Left renal cortex interstitium (tissue), 4 donors: ENCODE measurements around the gene TM2D1. TPM values are rescaled to one million over a fixed set of nuclear protein-coding genes. Genes with fewer than 3 reads are reported as not detected.
"Not testable (repeated sequence)": the region's sequence is repeated elsewhere in the genome, so short reads cannot be mapped to it uniquely, and the experiment has no call there.

Source experiments
- DNase-seq, 4 donors: peaks; one replicate each; pipeline ENCODE4 v3.0.0-alpha.2; 2013; ENCODE audit warnings: low read depth in 4 of 4, low spot score in 2 of 4, missing footprints in 1 of 4
- polyA plus RNA-seq, 4 donors: library from polyadenylated mRNA; unstranded; fragments of 120-200 nt; gene quantifications; one replicate each; pipeline ENCODE4 v1.2.1, GENCODE V29; 2013; ENCODE audit not compliant: insufficient read length in 4 of 4

Gene TM2D1
- polyA plus RNA-seq: 10 to 100 TPM; 70.4 to 83.4 (median 75.2) TPM

DNA sequence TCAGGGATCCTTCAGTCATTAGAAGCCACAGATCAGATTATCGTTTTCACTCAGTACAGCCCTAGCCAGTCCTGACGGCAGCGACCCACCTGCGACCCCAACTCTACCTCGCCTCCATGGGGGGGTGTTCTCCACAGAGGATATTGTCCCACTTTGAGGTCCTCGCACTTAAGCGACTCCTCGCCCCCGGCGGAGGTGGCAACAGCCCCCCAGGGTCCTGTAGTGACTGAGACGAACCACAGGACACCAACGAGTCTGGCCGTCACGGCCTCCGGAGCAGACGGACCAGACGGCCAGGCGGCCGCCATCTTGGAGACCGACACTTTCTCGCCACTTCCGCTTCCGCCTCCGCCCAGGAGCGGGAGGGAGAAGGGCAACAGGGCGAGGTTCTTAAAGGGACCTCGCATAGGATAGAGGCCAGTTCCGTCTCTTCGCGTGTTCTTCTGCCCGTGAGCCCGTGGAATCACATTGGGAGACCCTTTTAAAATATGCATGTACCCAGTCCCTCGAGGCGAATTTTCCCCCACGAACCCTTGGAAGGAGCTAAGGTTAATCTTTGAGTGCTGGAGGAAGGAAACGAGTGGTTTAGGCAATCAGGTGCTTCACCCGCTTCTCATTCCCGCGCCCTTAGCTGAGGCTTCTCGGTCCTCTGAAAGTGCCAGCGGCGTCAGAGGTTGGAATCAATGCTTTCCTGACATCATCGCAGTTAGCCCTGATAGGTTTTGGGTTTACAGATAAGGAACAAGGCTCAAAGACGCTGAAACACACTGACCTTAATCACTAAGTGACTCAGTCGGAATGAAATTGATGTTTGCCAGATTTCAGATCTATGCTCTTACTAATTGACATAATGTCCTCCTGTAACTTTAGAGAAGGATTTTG, at the start of gene TM2D1:
TSS of gene TM2D1 (minus strand) at position 329 of the 882 bp plus-strand sequence. CDS start at position 308, 21 bp downstream.
- DNase-seq: peak; percentile 75 to 89 (median 86)

DNA sequence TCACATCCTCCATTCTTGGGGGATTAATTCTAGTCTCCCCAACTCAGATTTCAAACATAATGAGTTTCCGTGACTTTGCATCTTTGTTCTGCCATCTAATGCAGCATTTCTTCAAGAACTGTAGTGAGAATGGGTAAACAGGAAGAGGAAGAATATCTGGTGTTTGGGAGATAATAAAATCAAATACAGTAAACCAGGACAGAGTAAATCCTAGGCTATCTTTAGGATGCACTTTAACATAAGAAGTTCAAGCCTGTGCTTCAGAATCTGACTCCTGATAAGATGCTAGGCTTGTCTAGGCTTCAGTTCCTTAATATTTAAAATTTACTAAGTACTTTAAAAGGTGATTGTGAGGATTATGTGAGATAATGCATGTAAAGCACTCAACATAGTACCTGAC, 45.2 kb upstream of the TM2D1 start:
- no peak for DNase-seq

DNA sequence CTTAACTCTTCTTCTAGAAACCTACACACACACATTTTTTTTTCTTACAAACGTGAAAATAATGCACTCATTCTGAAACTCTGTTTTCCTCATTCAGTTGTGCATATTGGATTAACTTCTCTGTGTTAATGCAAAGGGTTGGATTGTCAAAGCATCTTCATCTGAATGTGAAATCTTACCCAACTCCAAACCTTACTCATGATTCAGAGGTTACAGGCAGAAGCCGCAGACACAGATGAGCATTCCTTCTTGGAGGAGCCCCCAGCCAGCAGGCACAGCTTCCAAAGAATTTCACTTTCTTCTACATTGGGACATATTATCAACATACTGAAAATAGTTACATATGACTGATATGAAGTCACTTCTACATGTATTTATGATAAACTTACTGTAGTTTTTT, 33.0 kb upstream of the TM2D1 start:
- no peak for DNase-seq

GRCh38 chr1:61756773-61757172, 31.8 kb upstream of the TM2D1 start:
- no peak for DNase-seq

GRCh38 chr1:61754545-61754944, 29.6 kb upstream of the TM2D1 start:
- DNase-seq: no peak

DNA sequence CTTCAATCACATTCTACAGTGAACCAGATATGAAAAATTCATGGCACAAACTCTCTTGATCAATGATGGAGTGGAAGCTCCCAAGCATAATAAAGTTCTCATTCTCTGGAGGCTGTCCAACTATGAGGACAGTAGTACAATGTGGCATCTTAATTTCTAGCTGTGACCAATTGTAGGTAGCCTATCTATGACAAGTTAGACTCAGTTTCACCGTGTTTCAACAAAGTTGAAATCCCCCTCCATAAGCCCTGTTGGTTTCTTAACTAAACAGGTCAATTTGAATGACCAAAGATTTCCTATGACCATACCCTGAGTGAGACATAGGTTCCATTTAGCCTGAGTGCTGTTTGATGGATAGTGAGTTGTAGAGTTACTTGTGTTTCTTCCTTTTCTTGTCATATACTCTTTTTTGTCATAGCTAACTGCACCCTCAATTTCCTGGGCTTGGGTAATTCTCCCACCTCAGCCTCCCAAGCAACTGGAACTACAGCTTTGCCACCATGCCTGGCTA, 29.1 kb upstream of the TM2D1 start:
- DNase-seq: no peak

DNA sequence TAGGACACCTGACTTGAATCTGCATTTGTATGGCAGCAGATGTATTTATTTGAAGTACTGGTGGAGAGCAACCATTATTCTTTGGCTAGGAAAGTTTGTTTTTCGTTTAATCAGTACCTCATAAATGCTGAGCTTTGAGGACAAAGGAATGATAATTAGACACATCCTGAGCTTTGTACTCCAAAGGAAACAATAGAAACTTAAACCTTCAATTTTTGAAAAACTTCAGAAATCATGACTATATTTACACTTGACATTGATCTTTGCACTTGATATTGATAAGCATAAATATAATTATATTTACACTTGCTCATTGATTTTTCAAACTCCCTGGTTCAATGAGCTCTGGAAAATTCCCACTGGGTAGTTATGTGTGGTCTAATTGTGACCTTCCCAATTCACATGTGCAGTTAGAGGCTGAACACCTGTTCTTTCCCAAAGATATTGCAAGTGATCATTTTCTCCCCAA, 28.0 kb upstream of the TM2D1 start:
- DNase-seq: no peak

DNA sequence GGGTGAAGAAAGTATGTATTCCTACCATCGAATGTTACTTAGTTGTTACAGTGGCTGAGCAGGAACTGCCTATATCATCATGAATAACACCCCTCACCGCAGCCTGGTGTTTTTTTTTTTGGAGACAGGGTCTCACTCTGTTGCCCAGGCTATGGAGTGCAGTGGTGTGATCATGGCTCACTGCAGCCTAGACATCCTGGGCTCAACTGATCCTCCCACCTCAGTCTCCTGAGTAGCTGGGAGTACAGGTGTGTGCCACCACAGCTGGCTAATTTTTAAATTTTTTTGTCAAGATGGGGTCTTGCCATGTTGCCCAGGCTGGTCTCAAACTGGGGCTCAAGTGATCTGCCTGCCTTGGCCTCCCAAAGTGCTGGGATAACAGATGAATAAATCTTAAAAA, 24.6 kb upstream of the TM2D1 start:
- no peak for DNase-seq

DNA sequence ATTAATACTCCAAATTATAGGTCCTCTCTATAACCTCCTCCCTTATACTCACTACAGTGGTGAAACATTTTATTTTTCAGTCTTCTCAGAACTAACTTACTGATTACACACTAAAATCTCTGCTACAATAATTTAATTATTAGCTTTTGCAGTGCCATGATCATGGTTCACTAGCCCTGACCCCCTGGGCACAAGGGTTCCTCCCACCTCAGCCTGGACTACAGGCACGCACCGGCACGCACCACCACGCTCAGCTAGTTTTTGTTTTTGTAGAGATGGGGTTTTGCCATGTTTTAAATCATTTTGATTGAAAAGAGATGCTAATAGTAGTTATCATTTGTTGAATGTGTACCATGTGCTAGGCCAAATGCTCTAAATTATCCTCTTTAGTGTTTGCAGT, 23.6 kb upstream of the TM2D1 start:
- DNase-seq: no peak

- no peak for DNase-seq
Measured at GRCh38 chr1:61746813-61747212, 21.9 kb upstream of the TM2D1 start.

- no peak for DNase-seq
Measured at GRCh38 chr1:61743716-61744580, 19.0 kb upstream of the TM2D1 start.

GRCh38 chr1:61743431-61743705, 18.4 kb upstream of the TM2D1 start:
- DNase-seq: no peak

- peak; percentile 47 to 59 (median 54) for DNase-seq
Measured at GRCh38 chr1:61742620-61743430, 17.9 kb upstream of the TM2D1 start.

- peak; percentile 44 to 62 (median 48) for DNase-seq
Measured at GRCh38 chr1:61741711-61742619, 17.0 kb upstream of the TM2D1 start, which contains the start of gene PATJ. Gene PATJ (plus strand): TSS chr1:61742480. CDS start chr1:61762893, 20,413 bp downstream.

- no peak for DNase-seq
Measured at GRCh38 chr1:61740751-61741700, 16.1 kb upstream of the TM2D1 start.

DNA sequence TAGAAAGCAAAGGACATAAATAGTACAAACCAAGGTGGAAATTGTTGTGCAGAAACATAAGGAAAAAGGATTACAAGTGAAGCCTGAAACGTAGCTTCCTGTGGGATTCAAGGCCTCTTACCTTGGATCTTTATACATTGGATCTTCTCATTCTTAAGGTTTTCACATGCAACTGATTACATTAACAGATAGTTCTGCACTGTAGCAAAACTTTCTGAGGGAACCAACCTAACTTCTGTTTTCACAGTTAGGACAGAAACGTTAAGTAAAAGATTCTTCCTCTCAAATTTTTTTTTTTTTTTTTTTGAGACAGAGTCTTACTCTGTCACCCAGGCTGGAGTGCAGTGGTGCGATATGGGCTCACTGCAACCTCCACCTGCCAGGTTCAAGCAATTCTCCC, 7.8 kb upstream of the TM2D1 start:
- no peak for DNase-seq

DNA sequence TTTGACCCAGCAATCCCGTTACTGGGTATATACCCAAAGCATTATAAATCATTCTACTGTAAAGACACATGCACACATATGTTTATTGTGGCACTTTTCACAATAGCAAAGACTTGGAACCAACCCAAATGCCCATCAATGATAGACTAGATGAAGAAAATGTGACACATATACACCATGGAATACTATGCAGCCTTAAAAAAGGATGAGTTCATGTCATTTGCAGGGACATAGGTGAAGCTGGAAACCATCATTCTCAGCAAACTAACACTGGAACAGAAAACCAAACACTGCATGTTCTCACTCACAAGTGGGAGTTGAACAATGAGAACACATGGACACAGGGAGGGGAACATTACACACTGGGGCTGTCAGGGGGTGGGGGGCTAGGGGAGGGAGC, 5.7 kb upstream of the TM2D1 start:
- DNase-seq: not testable (repeated sequence)

- DNase-seq: no peak
Measured at GRCh38 chr1:61727544-61727943, 2.6 kb upstream of the TM2D1 start.
